Lower leg skin (tissue), 4 donors: ENCODE measurements around the gene MARCHF10. TPM values are rescaled to one million over a fixed set of nuclear protein-coding genes. Genes with fewer than 3 reads are reported as not detected.

ENCODE experiments used
- DNase-seq, 2 donors: peaks; one replicate each; pipeline ENCODE4 v3.0.0-alpha.2; 2019; ENCODE audit warnings: low spot score in 2 of 2
- H3K4me3 ChIP-seq: fragments of 200-600 bp; sonication (generic); 2 replicates; pipeline ENCODE4 v1.5.1; 2017; ENCODE audit warnings: mild to moderate bottlenecking, low read depth; ENCODE audit not compliant: poor library complexity, severe bottlenecking
- POLR2A ChIP-seq, 2 donors: fragments of 450-650 bp; IDR thresholded peaks; one replicate each; pipeline ENCODE4 v1.6.1; 2016 to 2017; ENCODE audit warnings: antibody characterized with exemption in 2 of 2, mild to moderate bottlenecking in 1 of 2, moderate library complexity in 1 of 2
- WGBS, 2 donors: methylation state at CpG; one replicate each; pipeline ENCODE4 v1.1.5; 2018; 5-methylcytosine and 5-hydroxymethylcytosine counted together
- intact Hi-C: fragments of 100-400 bp; cut with DNase I; formaldehyde crosslinking; loops from one replicate; pipeline ENCODE4 v1.15.0; 2023; ENCODE audit warnings: low total_unique reads
- total RNA-seq, 4 donors: library from RNA; depleted of rRNA; stranded (reverse); fragments of >200 nt; gene quantifications; one replicate each; pipeline ENCODE4 v1.1.0, GENCODE V29; 2016
- TF ChIP-seq, protein P1 (sequence below), 3 donors: fragments of 450-650 bp; IDR thresholded peaks; one replicate each; pipeline ENCODE4 v1.5.1; 2016; ENCODE audit warnings: antibody characterized with exemption in 3 of 3, mild to moderate bottlenecking in 3 of 3, moderate library complexity in 2 of 3

Gene MARCHF10
- total RNA-seq, 4 donors from 2014 or later: not detected

DNA sequence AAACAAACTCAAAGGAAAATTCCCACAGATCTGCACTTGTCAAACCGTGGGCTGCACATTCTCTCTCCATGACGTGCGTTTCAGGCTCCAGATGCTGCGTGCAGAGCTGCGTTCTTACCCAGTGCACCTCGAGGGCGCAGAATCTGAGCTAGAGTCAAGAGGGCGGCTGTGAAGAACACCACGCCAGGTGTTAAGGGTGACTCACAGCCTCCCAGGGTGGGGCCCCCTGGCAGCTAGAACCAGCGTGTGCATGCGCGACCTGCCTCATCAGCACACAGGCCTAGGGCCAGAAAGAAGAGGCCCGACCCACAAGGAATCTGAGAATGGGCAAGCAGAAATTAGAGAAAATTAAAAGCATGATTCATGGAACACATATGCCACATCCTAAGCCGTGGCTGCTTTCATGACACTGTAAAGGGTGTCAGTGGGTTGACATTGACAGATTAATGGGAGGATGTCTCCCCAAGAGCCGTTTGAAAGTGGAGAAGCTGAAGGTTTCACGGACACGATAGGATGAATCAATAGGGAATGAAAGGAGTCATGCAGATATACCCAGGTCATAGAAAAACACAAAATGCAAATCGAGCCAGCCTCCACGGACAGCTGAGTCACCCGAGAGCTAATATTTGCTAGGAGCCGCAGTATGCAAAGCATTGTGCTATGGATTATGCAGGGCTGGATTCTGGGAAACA, 29.0 kb downstream of the MARCHF10 start:
- intact Hi-C loops: no loop called here
- 24 to 30% methylated on average over 21 of the region's 21 CpGs for WGBS, 2 donors
- TF ChIP-seq, protein P1, sequence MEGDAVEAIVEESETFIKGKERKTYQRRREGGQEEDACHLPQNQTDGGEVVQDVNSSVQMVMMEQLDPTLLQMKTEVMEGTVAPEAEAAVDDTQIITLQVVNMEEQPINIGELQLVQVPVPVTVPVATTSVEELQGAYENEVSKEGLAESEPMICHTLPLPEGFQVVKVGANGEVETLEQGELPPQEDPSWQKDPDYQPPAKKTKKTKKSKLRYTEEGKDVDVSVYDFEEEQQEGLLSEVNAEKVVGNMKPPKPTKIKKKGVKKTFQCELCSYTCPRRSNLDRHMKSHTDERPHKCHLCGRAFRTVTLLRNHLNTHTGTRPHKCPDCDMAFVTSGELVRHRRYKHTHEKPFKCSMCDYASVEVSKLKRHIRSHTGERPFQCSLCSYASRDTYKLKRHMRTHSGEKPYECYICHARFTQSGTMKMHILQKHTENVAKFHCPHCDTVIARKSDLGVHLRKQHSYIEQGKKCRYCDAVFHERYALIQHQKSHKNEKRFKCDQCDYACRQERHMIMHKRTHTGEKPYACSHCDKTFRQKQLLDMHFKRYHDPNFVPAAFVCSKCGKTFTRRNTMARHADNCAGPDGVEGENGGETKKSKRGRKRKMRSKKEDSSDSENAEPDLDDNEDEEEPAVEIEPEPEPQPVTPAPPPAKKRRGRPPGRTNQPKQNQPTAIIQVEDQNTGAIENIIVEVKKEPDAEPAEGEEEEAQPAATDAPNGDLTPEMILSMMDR (IDR thresholded peaks at IDR 0.05): no peak
- no peak for TF ChIP-seq POLR2A (IDR thresholded peaks at IDR 0.05)
- peak; percentile 70 to 85 for DNase-seq
- H3K4me3 ChIP-seq: no peak overlapping the region

DNA sequence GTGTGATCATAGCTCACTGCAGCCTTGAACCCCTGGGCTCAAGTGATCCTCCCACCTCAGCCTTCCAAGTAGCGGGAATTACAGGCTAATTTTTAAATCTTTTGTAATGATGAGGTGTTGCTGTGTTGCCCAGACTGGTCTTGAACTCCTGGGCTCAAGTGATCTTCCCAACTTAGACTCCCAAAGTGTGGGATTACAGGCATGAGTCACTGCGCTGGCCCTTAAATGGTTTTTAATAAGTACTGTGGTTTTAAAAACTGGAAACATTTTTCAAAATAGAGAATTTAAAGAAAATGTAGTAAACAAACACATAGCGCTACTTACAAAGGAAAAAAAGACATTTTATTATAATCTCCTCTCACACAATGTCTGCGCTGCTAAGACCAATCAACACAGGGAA, 32.2 kb downstream of the MARCHF10 start:
- no peak overlapping the region for H3K4me3 ChIP-seq
- 92 to 96% methylated on average over 4 of the region's 4 CpGs for WGBS, 2 donors
- TF ChIP-seq POLR2A (IDR thresholded peaks at IDR 0.05): no peak
- TF ChIP-seq, protein P1 (IDR thresholded peaks at IDR 0.05): no peak
- no peak for DNase-seq
- intact Hi-C loops: no loop called here

DNA sequence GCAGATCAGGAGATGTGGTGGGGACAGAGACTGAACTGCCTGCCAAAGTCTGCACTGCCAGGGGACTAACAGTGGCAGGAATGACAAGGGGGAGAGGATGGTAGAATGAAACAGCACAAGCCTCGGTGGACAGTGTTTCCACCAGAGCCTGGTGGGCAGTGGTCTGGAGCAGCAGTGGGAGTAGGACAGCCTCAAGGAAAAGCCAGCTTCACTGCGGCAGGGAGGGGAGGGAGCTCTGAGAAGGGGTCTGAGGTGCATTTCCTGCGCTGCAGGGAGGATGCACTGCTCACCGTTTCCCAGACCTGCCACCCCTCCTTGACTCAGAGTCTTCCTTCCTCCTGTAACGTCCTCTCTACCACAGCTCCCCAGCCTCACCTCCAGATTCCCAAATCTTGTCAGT, 33.8 kb downstream of the MARCHF10 start:
- DNase-seq: peak in 1 of 2 donors; percentile 43
- H3K4me3 ChIP-seq: no peak overlapping the region
- intact Hi-C loops: no loop called here
- TF ChIP-seq, protein P1 (IDR thresholded peaks at IDR 0.05): no peak
- 82 to 83% methylated on average over 5 of the region's 5 CpGs for WGBS, 2 donors

DNA sequence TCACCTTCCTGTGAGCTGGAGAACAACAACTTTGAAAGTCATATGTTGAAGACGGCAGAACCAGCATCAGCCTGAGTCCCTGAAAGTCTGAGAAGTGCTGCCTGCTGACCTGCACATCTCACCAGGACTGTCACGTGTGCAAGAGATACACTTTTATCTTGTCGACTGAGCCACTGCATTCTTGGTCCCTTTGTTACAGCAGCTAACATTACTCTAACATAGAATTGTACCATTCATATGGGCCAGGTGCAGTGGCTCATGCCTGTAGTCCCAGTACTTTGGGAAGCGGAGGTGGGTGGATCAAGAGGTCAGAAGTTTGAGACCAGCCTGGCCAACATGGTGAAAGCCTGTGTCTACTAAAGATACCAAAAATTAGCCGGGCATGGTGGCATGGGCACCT, 40.1 kb downstream of the MARCHF10 start:
- WGBS, 2 donors: 92 to 94% methylated on average over 5 of the region's 5 CpGs
- intact Hi-C loops: no loop called here
- DNase-seq: no peak
- no peak for TF ChIP-seq POLR2A (IDR thresholded peaks at IDR 0.05)
- TF ChIP-seq, protein P1 (IDR thresholded peaks at IDR 0.05): no peak
- H3K4me3 ChIP-seq: no peak overlapping the region

DNA sequence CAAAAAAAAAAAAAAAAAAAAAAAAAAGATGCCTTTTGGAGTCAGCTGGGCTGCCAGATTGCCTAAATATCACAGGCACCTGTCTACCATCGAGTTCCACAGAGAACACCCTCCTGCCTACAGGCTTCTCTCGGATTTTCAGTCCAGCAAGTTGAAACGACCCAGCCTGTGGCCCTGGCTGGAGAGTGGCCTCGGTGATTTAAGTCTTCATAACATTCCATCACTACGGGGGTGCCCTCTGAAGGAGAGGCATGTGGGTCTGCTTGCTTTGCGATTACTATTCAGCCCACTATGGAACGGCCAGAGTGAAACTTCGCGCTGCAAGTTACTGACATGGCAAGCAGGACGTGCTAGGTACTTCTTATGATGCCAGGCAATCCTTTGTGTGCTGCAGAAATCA, 42.8 kb downstream of the MARCHF10 start:
- intact Hi-C loops: no loop called here
- TF ChIP-seq, protein P1 (IDR thresholded peaks at IDR 0.05): no peak
- TF ChIP-seq POLR2A (IDR thresholded peaks at IDR 0.05): no peak
- DNase-seq: no peak

More for the DNA sequence above, 42.8 kb downstream of the MARCHF10 start:
- no peak overlapping the region for H3K4me3 ChIP-seq
- WGBS, 2 donors: 82 to 87% methylated on average over 10 of the region's 10 CpGs
